Hair follicular keratinocyte (primary cell): ENCODE measurements around the gene EFCAB10. TPM values are rescaled to one million over a fixed set of nuclear protein-coding genes. Genes with fewer than 3 reads are reported as not detected.

Experiments
- total RNA-seq: library from RNA; depleted of rRNA; stranded (reverse); fragments of >200 nt; gene quantifications from 2 replicates; pipeline ENCODE4 v1.2.3, GENCODE V29; 2015

EFCAB10 gene
- 0.38 and 2.0 TPM in 2 replicates for total RNA-seq

GRCh38 chr7:105581066-105581811 is at the start of gene EFCAB10:
TSS of gene EFCAB10 (minus strand) at chr7:105581493. CDS start at chr7:105581463, 30 bp downstream.

GRCh38 chr7:105531792-105532671 is 49.3 kb downstream of the EFCAB10 start, which contains the start of gene RINT1:
TSS of gene RINT1 (plus strand) at chr7:105532201. CDS start at chr7:105532316, 115 bp downstream.

GRCh38 chr7:105521717-105522463 is 59.4 kb downstream of the EFCAB10 start, which contains the start of gene PUS7:
TSS of gene PUS7 (minus strand) at chr7:105522271. CDS start at chr7:105508512, 13,759 bp downstream.

Other genes starting within 250 kb of the EFCAB10 start
- 30.1 and 48.9 TPM in 2 replicates for gene SRPK2, start 192.6 kb downstream of the EFCAB10 start, total RNA-seq
- 17.1 and 26.7 TPM in 2 replicates for gene PUS7, start 59.2 kb downstream of the EFCAB10 start, total RNA-seq
- 12.0 and 12.5 TPM in 2 replicates for gene RINT1, start 49.3 kb downstream of the EFCAB10 start, total RNA-seq